ENCODE data around the gene ZNF484.
"Not testable (repeated sequence)": the region's sequence is repeated elsewhere in the genome, so short reads cannot be mapped to it uniquely, and the experiment has no call there.

ZNF484 gene

GRCh38 chr9:92877531-92878430 is at the start of gene ZNF484:
TSS of gene ZNF484 (minus strand) at chr9:92878038. CDS start at chr9:92875029, 3,009 bp downstream.
- peak within 1 kb of the TSS; percentile 87 to 95 for H3K9ac ChIP-seq (ENCODE audit: low read length in 2 of 2)
- peak within 1 kb of the TSS; percentile 69 for H3K27ac ChIP-seq (ENCODE audit: low read length)
- no peaks in the 10 kb centered on the region for H3K4me1 ChIP-seq (ENCODE audit: control insufficient read depth, insufficient read depth, low read length)
- H3K4me3 ChIP-seq (ENCODE audit: low read length in 2 of 2), result peak within 1 kb of the TSS; percentile 87 to 95
- H3K9me3 ChIP-seq (ENCODE audit: control insufficient read depth in 2 of 2, low read length in 2 of 2), result no peaks in the 10 kb centered on the region
- H3K36me3 ChIP-seq (ENCODE audit: control insufficient read depth in 2 of 2, insufficient read depth in 2 of 2, low read length in 2 of 2), result no peaks in the 10 kb centered on the region
- no peaks in the 10 kb centered on the region for H3K27me3 ChIP-seq (ENCODE audit: control insufficient read depth in 1 of 2, insufficient read depth in 2 of 2, low read length in 2 of 2)

GRCh38 chr9:92920437-92920836 is 42.6 kb upstream of the ZNF484 start:
- Histone ChIP-seq H3K27ac (ENCODE audit: low read length) (no peak overlapping the region), H3K4me1 (ENCODE audit: control insufficient read depth, insufficient read depth, low read length) (no peaks in the 10 kb centered on the region)

GRCh38 chr9:92917176-92917800 is 39.5 kb upstream of the ZNF484 start:
- Histone ChIP-seq H3K36me3 (ENCODE audit: control insufficient read depth in 2 of 2, insufficient read depth in 2 of 2, low read length in 2 of 2) (no peaks in the 10 kb centered on the region), H3K27me3 (ENCODE audit: control insufficient read depth in 1 of 2, insufficient read depth in 2 of 2, low read length in 2 of 2) (peaks cover 7 to 11% of the 10 kb centered on the region in 2 donors), H3K4me3 (ENCODE audit: low read length in 2 of 2) (no peak overlapping the region), H3K9me3 (ENCODE audit: control insufficient read depth in 2 of 2, low read length in 2 of 2) (no peaks in the 10 kb centered on the region), H3K4me1 (ENCODE audit: control insufficient read depth, insufficient read depth, low read length) (peaks cover 1% of the 10 kb centered on the region), H3K9ac (ENCODE audit: low read length in 2 of 2) (no peak overlapping the region), H3K27ac (ENCODE audit: low read length) (no peak overlapping the region)

More at GRCh38 chr9:92920437-92920836, 42.6 kb upstream of the ZNF484 start:
- no peaks in the 10 kb centered on the region for H3K9me3 ChIP-seq (ENCODE audit: control insufficient read depth in 2 of 2, low read length in 2 of 2)
- H3K4me3 ChIP-seq (ENCODE audit: low read length in 2 of 2), result no peak overlapping the region
- no peaks in the 10 kb centered on the region for H3K36me3 ChIP-seq (ENCODE audit: control insufficient read depth in 2 of 2, insufficient read depth in 2 of 2, low read length in 2 of 2)
- H3K27me3 ChIP-seq (ENCODE audit: control insufficient read depth in 1 of 2, insufficient read depth in 2 of 2, low read length in 2 of 2), result no peaks in the 10 kb centered on the region
- H3K9ac ChIP-seq (ENCODE audit: low read length in 2 of 2), result no peak overlapping the region

- no peak overlapping the region for H3K27ac ChIP-seq (ENCODE audit: low read length)
- no peaks in the 10 kb centered on the region for H3K36me3 ChIP-seq (ENCODE audit: control insufficient read depth in 2 of 2, insufficient read depth in 2 of 2, low read length in 2 of 2)
- H3K9me3 ChIP-seq (ENCODE audit: control insufficient read depth in 2 of 2, low read length in 2 of 2), result no peaks in the 10 kb centered on the region
- no peak overlapping the region for H3K9ac ChIP-seq (ENCODE audit: low read length in 2 of 2)
- H3K4me1 ChIP-seq (ENCODE audit: control insufficient read depth, insufficient read depth, low read length), result peaks cover 5% of the 10 kb centered on the region
- peaks cover 11 to 12% of the 10 kb centered on the region in 2 donors for H3K27me3 ChIP-seq (ENCODE audit: control insufficient read depth in 1 of 2, insufficient read depth in 2 of 2, low read length in 2 of 2)
- H3K4me3 ChIP-seq (ENCODE audit: low read length in 2 of 2), result peak overlapping the region in 1 of 2 donors; percentile 29
Measured at GRCh38 chr9:92911511-92912475, 34.0 kb upstream of the ZNF484 start.

- not testable (repeated sequence) for H3K4me1 ChIP-seq (ENCODE audit: control insufficient read depth, insufficient read depth, low read length); H3K27ac ChIP-seq (ENCODE audit: low read length); H3K27me3 ChIP-seq (ENCODE audit: control insufficient read depth in 1 of 2, insufficient read depth in 2 of 2, low read length in 2 of 2); H3K9me3 ChIP-seq (ENCODE audit: control insufficient read depth in 2 of 2, low read length in 2 of 2); H3K4me3 ChIP-seq (ENCODE audit: low read length in 2 of 2); H3K9ac ChIP-seq (ENCODE audit: low read length in 2 of 2); H3K36me3 ChIP-seq (ENCODE audit: control insufficient read depth in 2 of 2, insufficient read depth in 2 of 2, low read length in 2 of 2)
Measured at GRCh38 chr9:92905137-92905536, 27.3 kb upstream of the ZNF484 start.

- H3K36me3 ChIP-seq (ENCODE audit: control insufficient read depth in 2 of 2, insufficient read depth in 2 of 2, low read length in 2 of 2), result no peaks in the 10 kb centered on the region
- no peak overlapping the region for H3K4me3 ChIP-seq (ENCODE audit: low read length in 2 of 2)
- H3K27ac ChIP-seq (ENCODE audit: low read length), result no peak overlapping the region
- H3K4me1 ChIP-seq (ENCODE audit: control insufficient read depth, insufficient read depth, low read length), result no peaks in the 10 kb centered on the region
- no peaks in the 10 kb centered on the region for H3K9me3 ChIP-seq (ENCODE audit: control insufficient read depth in 2 of 2, low read length in 2 of 2)
- no peak overlapping the region for H3K9ac ChIP-seq (ENCODE audit: low read length in 2 of 2)
- H3K27me3 ChIP-seq (ENCODE audit: control insufficient read depth in 1 of 2, insufficient read depth in 2 of 2, low read length in 2 of 2), result no peaks in the 10 kb centered on the region
Measured at GRCh38 chr9:92897323-92897722, 19.5 kb upstream of the ZNF484 start.

GRCh38 chr9:92895812-92896436 is 18.1 kb upstream of the ZNF484 start:
- Histone ChIP-seq H3K4me1 (ENCODE audit: control insufficient read depth, insufficient read depth, low read length) (no peaks in the 10 kb centered on the region), H3K36me3 (ENCODE audit: control insufficient read depth in 2 of 2, insufficient read depth in 2 of 2, low read length in 2 of 2) (no peaks in the 10 kb centered on the region), H3K27me3 (ENCODE audit: control insufficient read depth in 1 of 2, insufficient read depth in 2 of 2, low read length in 2 of 2) (no peaks in the 10 kb centered on the region), H3K4me3 (ENCODE audit: low read length in 2 of 2) (no peak overlapping the region), H3K9me3 (ENCODE audit: control insufficient read depth in 2 of 2, low read length in 2 of 2) (no peaks in the 10 kb centered on the region), H3K9ac (ENCODE audit: low read length in 2 of 2) (no peak overlapping the region), H3K27ac (ENCODE audit: low read length) (no peak overlapping the region)

- H3K9me3 ChIP-seq (ENCODE audit: control insufficient read depth in 2 of 2, low read length in 2 of 2), result no peaks in the 10 kb centered on the region
- no peak overlapping the region for H3K27ac ChIP-seq (ENCODE audit: low read length)
- no peak overlapping the region for H3K9ac ChIP-seq (ENCODE audit: low read length in 2 of 2)
- no peaks in the 10 kb centered on the region for H3K36me3 ChIP-seq (ENCODE audit: control insufficient read depth in 2 of 2, insufficient read depth in 2 of 2, low read length in 2 of 2)
- H3K4me1 ChIP-seq (ENCODE audit: control insufficient read depth, insufficient read depth, low read length), result no peaks in the 10 kb centered on the region
- no peak overlapping the region for H3K4me3 ChIP-seq (ENCODE audit: low read length in 2 of 2)
- H3K27me3 ChIP-seq (ENCODE audit: control insufficient read depth in 1 of 2, insufficient read depth in 2 of 2, low read length in 2 of 2), result no peaks in the 10 kb centered on the region
Measured at GRCh38 chr9:92894711-92895362, 17.0 kb upstream of the ZNF484 start.

GRCh38 chr9:92893916-92894610 is 16.2 kb upstream of the ZNF484 start:
- H3K4me1 ChIP-seq (ENCODE audit: control insufficient read depth, insufficient read depth, low read length); H3K9me3 ChIP-seq (ENCODE audit: control insufficient read depth in 2 of 2, low read length in 2 of 2); H3K27me3 ChIP-seq (ENCODE audit: control insufficient read depth in 1 of 2, insufficient read depth in 2 of 2, low read length in 2 of 2); H3K4me3 ChIP-seq (ENCODE audit: low read length in 2 of 2); H3K27ac ChIP-seq (ENCODE audit: low read length); H3K36me3 ChIP-seq (ENCODE audit: control insufficient read depth in 2 of 2, insufficient read depth in 2 of 2, low read length in 2 of 2); H3K9ac ChIP-seq (ENCODE audit: low read length in 2 of 2): not testable (repeated sequence)
